Measurements from ENCODE around the gene ATRX.
"Not testable (repeated sequence)": the region's sequence is repeated elsewhere in the genome, so short reads cannot be mapped to it uniquely, and the experiment has no call there.

The ATRX gene

GRCh38 chrX:77785486-77786364 lies at the start of gene ATRX:
TSS of gene ATRX (minus strand) at chrX:77786216. CDS start at chrX:77786001, 215 bp downstream.
- DNase-seq: peak in 1 of 2 experiments; percentile 33

- DNase-seq: not testable (repeated sequence)
Observed at GRCh38 chrX:77831544-77831943, 45.5 kb upstream of the ATRX start.

GRCh38 chrX:77821989-77822388 lies 36.0 kb upstream of the ATRX start:
- DNase-seq: not testable (repeated sequence)

GRCh38 chrX:77820091-77820727 lies 34.2 kb upstream of the ATRX start:
- DNase-seq: no peak

- no peak for DNase-seq
Observed at GRCh38 chrX:77814210-77814609, 28.2 kb upstream of the ATRX start.

- no peak for DNase-seq
Observed at GRCh38 chrX:77802201-77802600, 16.2 kb upstream of the ATRX start.

- DNase-seq: no peak
Observed at GRCh38 chrX:77795124-77795523, 9.1 kb upstream of the ATRX start.

GRCh38 chrX:77793946-77794345 lies 7.9 kb upstream of the ATRX start:
- no peak for DNase-seq

GRCh38 chrX:77788050-77788449 lies 2.0 kb upstream of the ATRX start:
- DNase-seq: no peak

GRCh38 chrX:77786365-77786680 lies 307 bp upstream of the ATRX start:
- DNase-seq: no peak

GRCh38 chrX:77779695-77780094 lies 6.3 kb downstream of the ATRX start:
- no peak for DNase-seq

- DNase-seq: no peak
Observed at GRCh38 chrX:77776659-77777058, 9.4 kb downstream of the ATRX start.

- no peak for DNase-seq
Observed at GRCh38 chrX:77771601-77772000, 14.4 kb downstream of the ATRX start.

- no peak for DNase-seq
Observed at GRCh38 chrX:77768787-77769186, 17.2 kb downstream of the ATRX start.

- DNase-seq: not testable (repeated sequence)
Observed at GRCh38 chrX:77766212-77766611, 19.8 kb downstream of the ATRX start.

GRCh38 chrX:77755561-77755960 lies 30.5 kb downstream of the ATRX start:
- no peak for DNase-seq

- DNase-seq: not testable (repeated sequence)
Observed at GRCh38 chrX:77753942-77754341, 32.1 kb downstream of the ATRX start.

- DNase-seq: no peak
Observed at GRCh38 chrX:77749695-77750094, 36.3 kb downstream of the ATRX start.

- DNase-seq: no peak
Observed at GRCh38 chrX:77743720-77744119, 42.3 kb downstream of the ATRX start.

- no peak for DNase-seq
Observed at GRCh38 chrX:77742788-77743476, 43.1 kb downstream of the ATRX start.

GRCh38 chrX:77740376-77740905 lies 45.6 kb downstream of the ATRX start:
- DNase-seq: no peak

GRCh38 chrX:77733342-77733741 lies 52.7 kb downstream of the ATRX start:
- no peak for DNase-seq

GRCh38 chrX:77731821-77732419 lies 54.1 kb downstream of the ATRX start:
- no peak for DNase-seq

Data from cerebellar nuclear complex (tissue), 1 donor.